ENCODE results near the gene ADARB2. TPM values are rescaled to one million over a fixed set of nuclear protein-coding genes. Genes with fewer than 3 reads are reported as not detected.

ADARB2 gene
- total and polyA plus RNA-seq, 4 donors: 0.22 to 1.3 (median 0.55) TPM

DNA sequence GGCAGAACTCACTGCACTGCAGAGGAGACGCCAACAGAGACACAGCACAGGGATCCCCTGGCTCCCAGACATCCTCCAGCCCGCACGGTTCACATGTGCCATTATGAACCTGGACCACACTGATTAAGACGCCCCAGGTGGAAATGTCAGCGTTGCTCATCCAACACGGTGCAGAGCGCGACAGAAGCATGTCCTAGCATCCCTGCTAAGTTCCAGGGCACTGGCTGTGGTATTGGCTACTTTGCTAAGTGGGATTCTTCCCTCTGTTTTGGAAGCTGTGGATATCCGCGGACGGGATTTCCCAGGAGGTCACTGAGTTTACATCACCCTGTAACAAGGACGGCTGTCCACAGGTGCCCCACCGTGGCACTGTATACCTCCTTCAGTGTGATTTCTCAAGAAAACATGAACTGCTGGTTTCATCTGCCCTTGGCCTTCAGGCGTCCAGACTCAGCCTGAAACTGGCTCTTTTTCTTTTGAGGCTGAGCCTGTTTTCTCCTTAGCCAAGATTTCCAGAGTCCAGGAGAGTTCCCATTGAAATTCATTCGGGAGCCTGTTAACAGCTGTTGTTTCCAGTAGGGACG is 357.1 kb downstream of the ADARB2 start:
- no peak overlapping the region for H3K27ac ChIP-seq (ENCODE audit: low read depth in 1 of 2, low read length in 1 of 2)
- no peak overlapping the region for H3K4me3 ChIP-seq
- WGBS, 2 donors: 46 to 54% methylated on average over 16 of the region's 16 CpGs
- no peak overlapping the region for H3K9ac ChIP-seq (ENCODE audit: insufficient read depth in 1 of 2, low read length in 2 of 2)
- ATAC-seq (ENCODE audit: insufficient read depth, low FRiP score) (no peak), DNase-seq (peak; percentile 9 to 31 (median 31))
- TF ChIP-seq, protein P1, sequence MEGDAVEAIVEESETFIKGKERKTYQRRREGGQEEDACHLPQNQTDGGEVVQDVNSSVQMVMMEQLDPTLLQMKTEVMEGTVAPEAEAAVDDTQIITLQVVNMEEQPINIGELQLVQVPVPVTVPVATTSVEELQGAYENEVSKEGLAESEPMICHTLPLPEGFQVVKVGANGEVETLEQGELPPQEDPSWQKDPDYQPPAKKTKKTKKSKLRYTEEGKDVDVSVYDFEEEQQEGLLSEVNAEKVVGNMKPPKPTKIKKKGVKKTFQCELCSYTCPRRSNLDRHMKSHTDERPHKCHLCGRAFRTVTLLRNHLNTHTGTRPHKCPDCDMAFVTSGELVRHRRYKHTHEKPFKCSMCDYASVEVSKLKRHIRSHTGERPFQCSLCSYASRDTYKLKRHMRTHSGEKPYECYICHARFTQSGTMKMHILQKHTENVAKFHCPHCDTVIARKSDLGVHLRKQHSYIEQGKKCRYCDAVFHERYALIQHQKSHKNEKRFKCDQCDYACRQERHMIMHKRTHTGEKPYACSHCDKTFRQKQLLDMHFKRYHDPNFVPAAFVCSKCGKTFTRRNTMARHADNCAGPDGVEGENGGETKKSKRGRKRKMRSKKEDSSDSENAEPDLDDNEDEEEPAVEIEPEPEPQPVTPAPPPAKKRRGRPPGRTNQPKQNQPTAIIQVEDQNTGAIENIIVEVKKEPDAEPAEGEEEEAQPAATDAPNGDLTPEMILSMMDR (IDR thresholded peaks at IDR 0.05; ENCODE audit: control extremely low read depth, extremely low read depth): no peak
- peaks cover 0 to 9% (median 0%) of the 10 kb centered on the region in 4 donors for H3K9me3 ChIP-seq (ENCODE audit: control insufficient read depth in 4 of 4, insufficient read depth in 3 of 4, low read length in 3 of 4)
- no peaks in the 10 kb centered on the region for H3K36me3 ChIP-seq (ENCODE audit: control insufficient read depth in 4 of 4, insufficient read depth in 4 of 4, low read length in 4 of 4)
- H3K4me1 ChIP-seq (ENCODE audit: control insufficient read depth in 5 of 5, insufficient read depth in 5 of 5, low read length in 5 of 5): peaks cover 0 to 15% (median 3%) of the 10 kb centered on the region in 5 donors
- peaks cover 0 to 37% (median 34%) of the 10 kb centered on the region in 3 donors for H3K27me3 ChIP-seq (ENCODE audit: control insufficient read depth in 3 of 3, insufficient read depth in 3 of 3, low read length in 2 of 3)

DNA sequence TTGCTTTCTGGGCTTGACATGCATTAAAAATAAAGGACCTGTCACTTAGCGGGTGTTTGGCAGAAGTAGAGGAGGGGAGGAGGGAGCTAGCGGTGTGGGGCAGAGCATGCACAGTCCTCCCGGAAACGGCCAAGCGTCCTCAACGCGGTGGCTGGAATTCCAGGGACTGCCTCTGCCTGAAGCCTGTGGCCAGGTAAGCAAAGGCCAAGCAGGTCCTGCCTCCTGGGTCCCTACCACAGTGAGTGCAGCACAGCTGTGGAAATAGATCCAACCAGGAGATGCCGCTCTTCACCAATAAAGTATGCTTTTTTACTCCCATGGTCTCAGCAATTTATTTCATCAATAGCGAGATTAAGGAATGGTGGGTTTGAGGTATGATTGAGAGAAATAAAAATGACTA is 357.7 kb downstream of the ADARB2 start:
- Histone ChIP-seq H3K4me3 (no peak overlapping the region), H3K36me3 (ENCODE audit: control insufficient read depth in 4 of 4, insufficient read depth in 4 of 4, low read length in 4 of 4) (no peaks in the 10 kb centered on the region), H3K27ac (ENCODE audit: low read depth in 1 of 2, low read length in 1 of 2) (no peak overlapping the region), H3K9ac (ENCODE audit: insufficient read depth in 1 of 2, low read length in 2 of 2) (no peak overlapping the region), H3K4me1 (ENCODE audit: control insufficient read depth in 5 of 5, insufficient read depth in 5 of 5, low read length in 5 of 5) (peaks cover 0 to 14% (median 3%) of the 10 kb centered on the region in 5 donors), H3K9me3 (ENCODE audit: control insufficient read depth in 4 of 4, insufficient read depth in 3 of 4, low read length in 3 of 4) (peaks cover 0 to 7% (median 0%) of the 10 kb centered on the region in 4 donors), H3K27me3 (ENCODE audit: control insufficient read depth in 3 of 3, insufficient read depth in 3 of 3, low read length in 2 of 3) (peaks cover 0 to 37% (median 34%) of the 10 kb centered on the region in 3 donors)
- WGBS, 2 donors: 28 to 41% methylated on average over 9 of the region's 9 CpGs
- ATAC-seq (ENCODE audit: insufficient read depth, low FRiP score): no peak
- TF ChIP-seq, protein P1 (IDR thresholded peaks at IDR 0.05; ENCODE audit: control extremely low read depth, extremely low read depth): no peak
- peak in 2 of 3 donors; percentile 15 to 16 for DNase-seq

DNA sequence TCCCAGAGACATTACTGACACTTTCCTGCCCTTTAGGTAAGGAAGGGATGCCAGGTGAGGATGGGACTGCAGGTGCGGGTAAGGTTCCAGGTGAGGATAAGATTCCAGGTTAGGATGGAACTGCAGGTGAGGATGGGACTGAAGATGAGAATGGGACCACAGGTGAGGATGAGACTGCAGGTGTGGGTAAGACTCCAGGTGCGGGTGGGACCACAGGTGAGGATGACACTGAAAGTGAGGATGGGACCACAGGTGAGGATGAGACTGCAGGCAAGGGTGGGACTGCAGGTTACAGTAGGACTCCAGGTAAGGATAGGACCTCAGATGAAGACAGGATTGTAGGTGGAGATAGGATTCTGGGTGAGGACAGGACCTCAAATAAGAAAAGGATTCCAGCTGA is 358.9 kb downstream of the ADARB2 start:
- 88 to 94% methylated on average over 2 of the region's 2 CpGs for WGBS, 2 donors
- DNase-seq (peak in 1 of 3 donors; percentile 5), ATAC-seq (ENCODE audit: insufficient read depth, low FRiP score) (no peak)
- peaks cover 0 to 37% (median 34%) of the 10 kb centered on the region in 3 donors for H3K27me3 ChIP-seq (ENCODE audit: control insufficient read depth in 3 of 3, insufficient read depth in 3 of 3, low read length in 2 of 3)
- peaks cover 0 to 3% (median 0%) of the 10 kb centered on the region in 4 donors for H3K9me3 ChIP-seq (ENCODE audit: control insufficient read depth in 4 of 4, insufficient read depth in 3 of 4, low read length in 3 of 4)
- no peak overlapping the region for H3K27ac ChIP-seq (ENCODE audit: low read depth in 1 of 2, low read length in 1 of 2)
- TF ChIP-seq, protein P1 (IDR thresholded peaks at IDR 0.05; ENCODE audit: control extremely low read depth, extremely low read depth): no peak
- H3K4me1 ChIP-seq (ENCODE audit: control insufficient read depth in 5 of 5, insufficient read depth in 5 of 5, low read length in 5 of 5): peaks cover 0 to 12% (median 2%) of the 10 kb centered on the region in 5 donors
- no peaks in the 10 kb centered on the region for H3K36me3 ChIP-seq (ENCODE audit: control insufficient read depth in 4 of 4, insufficient read depth in 4 of 4, low read length in 4 of 4)
- no peak overlapping the region for H3K9ac ChIP-seq (ENCODE audit: insufficient read depth in 1 of 2, low read length in 2 of 2)
- H3K4me3 ChIP-seq: no peak overlapping the region
